Activated T-cell treated with anti-CD3 and anti-CD28 coated beads, Interleukin-2, amount 50 U/mL, for 72 hours (primary cell): ENCODE measurements around the gene MUC20. TPM values are rescaled to one million over a fixed set of nuclear protein-coding genes. Genes with fewer than 3 reads are reported as not detected.
"Not testable (repeated sequence)": the region's sequence is repeated elsewhere in the genome, so short reads cannot be mapped to it uniquely, and the experiment has no call there.

Experiments
- ATAC-seq, 2 donors: fragments of 150-1000 bp; cut with Tn5 transposase; replicated peaks in 1 of 2; 2 replicates each; pipeline ENCODE4 v1.10.0; 2021; ENCODE audit warnings: moderate library complexity in 2 of 2, mild to moderate bottlenecking in 1 of 2
- DNase-seq, 2 donors: peaks; one replicate each; pipeline ENCODE4 v3.0.0; 2021 to 2022; ENCODE audit warnings: mixed read lengths in 1 of 2
- H3K27ac Mint-ChIP-seq: one replicate; pipeline ENCODE4 v1.8.0; 2022; ENCODE audit warnings: mild to moderate bottlenecking, moderate library complexity, mixed read lengths
- H3K27me3 Mint-ChIP-seq: one replicate; pipeline ENCODE4 v1.8.0; 2022; ENCODE audit warnings: low read depth, mixed read lengths
- H3K36me3 Mint-ChIP-seq, 2 donors: one replicate each; pipeline ENCODE4 v1.8.0; 2022; ENCODE audit warnings: mixed read lengths in 2 of 2, mild to moderate bottlenecking in 1 of 2; ENCODE audit not compliant: insufficient read depth in 2 of 2
- H3K4me1 Mint-ChIP-seq: one replicate; pipeline ENCODE4 v1.8.0; 2022; ENCODE audit warnings: low read depth, mixed read lengths
- H3K4me3 Mint-ChIP-seq, 2 donors: one replicate each; pipeline ENCODE4 v1.8.0; 2022; ENCODE audit warnings: mild to moderate bottlenecking in 2 of 2, mixed read lengths in 2 of 2, moderate library complexity in 2 of 2
- H3K9me3 Mint-ChIP-seq, 2 donors: one replicate each; pipeline ENCODE4 v1.8.0; 2022; ENCODE audit warnings: mixed read lengths in 2 of 2
- total RNA-seq, 2 donors: library from RNA; stranded (reverse); gene quantifications; one replicate each; pipeline ENCODE4 v1.2.3, GENCODE V29; 2022

The MUC20 gene
- total RNA-seq, 2 donors from 2014 or later = 3.4 to 7.8 TPM

GRCh38 chr3:195770081-195770840 lies 49.5 kb downstream of the MUC20 start:
- Mint-ChIP-seq H3K9me3 (peaks cover 2% of the 10 kb centered on the region in 2 donors), H3K27ac (no peak overlapping the region), H3K4me1 (no peaks in the 10 kb centered on the region), H3K4me3 (no peak overlapping the region), H3K36me3 (peaks cover 0 to 2% of the 10 kb centered on the region in 2 donors), H3K27me3 (no peaks in the 10 kb centered on the region)
- ATAC-seq = peak in 1 of 2 donors; percentile 46
- no peak for DNase-seq

GRCh38 chr3:195770841-195771645 lies 50.3 kb downstream of the MUC20 start:
- H3K4me3 Mint-ChIP-seq, H3K4me1 Mint-ChIP-seq, H3K36me3 Mint-ChIP-seq, H3K9me3 Mint-ChIP-seq, DNase-seq, H3K27ac Mint-ChIP-seq, H3K27me3 Mint-ChIP-seq: not testable (repeated sequence)
- peak in 1 of 2 donors; percentile 44 for ATAC-seq

- Mint-ChIP-seq H3K9me3 (peaks cover 2% of the 10 kb centered on the region in 2 donors), H3K4me1 (no peaks in the 10 kb centered on the region), H3K4me3 (no peak overlapping the region), H3K27me3 (no peaks in the 10 kb centered on the region), H3K27ac (no peak overlapping the region), H3K36me3 (peaks cover 0 to 2% of the 10 kb centered on the region in 2 donors)
- ATAC-seq (peak in 1 of 2 donors; percentile 17), DNase-seq (no peak)
Measured at GRCh38 chr3:195771646-195772300, 51.0 kb downstream of the MUC20 start.

GRCh38 chr3:195773956-195774537 lies 53.3 kb downstream of the MUC20 start:
- Mint-ChIP-seq H3K9me3 (peaks cover 0 to 10% of the 10 kb centered on the region in 2 donors), H3K27ac (no peak overlapping the region), H3K4me3 (no peak overlapping the region), H3K4me1 (no peaks in the 10 kb centered on the region), H3K36me3 (peaks cover 3 to 6% of the 10 kb centered on the region in 2 donors), H3K27me3 (no peaks in the 10 kb centered on the region)
- DNase-seq (no peak), ATAC-seq (no peak)

- H3K27ac Mint-ChIP-seq = no peak overlapping the region
- H3K9me3 Mint-ChIP-seq = peaks cover 0 to 18% of the 10 kb centered on the region in 2 donors
- H3K4me3 Mint-ChIP-seq = no peak overlapping the region
- H3K36me3 Mint-ChIP-seq = peaks cover 3 to 15% of the 10 kb centered on the region in 2 donors
- no peaks in the 10 kb centered on the region for H3K4me1 Mint-ChIP-seq
- DNase-seq (peak; percentile 29 to 38), ATAC-seq (no peak)
- no peaks in the 10 kb centered on the region for H3K27me3 Mint-ChIP-seq
Measured at GRCh38 chr3:195774917-195775316, 54.1 kb downstream of the MUC20 start.

GRCh38 chr3:195777975-195778374 lies 57.2 kb downstream of the MUC20 start:
- H3K36me3 Mint-ChIP-seq = peaks cover 25 to 35% of the 10 kb centered on the region in 2 donors
- DNase-seq (no peak), ATAC-seq (no peak)
- H3K4me1 Mint-ChIP-seq = peaks cover 8% of the 10 kb centered on the region
- no peaks in the 10 kb centered on the region for H3K27me3 Mint-ChIP-seq
- no peak overlapping the region for H3K27ac Mint-ChIP-seq
- peaks cover 13 to 42% of the 10 kb centered on the region in 2 donors for H3K9me3 Mint-ChIP-seq
- no peak overlapping the region for H3K4me3 Mint-ChIP-seq

GRCh38 chr3:195781236-195781635 lies 60.5 kb downstream of the MUC20 start:
- Mint-ChIP-seq H3K4me1 (peaks cover 26% of the 10 kb centered on the region), H3K27ac (peak overlapping the region; percentile 31), H3K9me3 (peaks cover 35 to 70% of the 10 kb centered on the region in 2 donors), H3K36me3 (peaks cover 51 to 63% of the 10 kb centered on the region in 2 donors)
- H3K27me3 Mint-ChIP-seq, DNase-seq, ATAC-seq, H3K4me3 Mint-ChIP-seq: not testable (repeated sequence)

Other genes with a start within 250 kb of the MUC20 start
- gene PPP1R2, start 177.7 kb upstream of the MUC20 start, total RNA-seq = 10 to 100 TPM; 68.7 to 71.9 TPM
- 1 to 10 TPM; 2.4 to 4.3 TPM for gene APOD, start 137.0 kb upstream of the MUC20 start, total RNA-seq
- under 1 TPM; 0.34 to 0.42 TPM for gene MUC4, start 91.0 kb downstream of the MUC20 start, total RNA-seq
- gene TNK2, start 187.6 kb downstream of the MUC20 start, total RNA-seq = 100 to 1,000 TPM in 1 of 2 donors, 10 to 100 TPM in 1; 94.8 to 112 TPM